Activated naive CD4-positive, alpha-beta T cell treated with anti-CD3 and anti-CD28 coated beads for 36 hours (primary cell): Measurements from ENCODE around the gene SPG7. TPM values are rescaled to one million over a fixed set of nuclear protein-coding genes. Genes with fewer than 3 reads are reported as not detected.
"Not testable (repeated sequence)": the region's sequence is repeated elsewhere in the genome, so short reads cannot be mapped to it uniquely, and the experiment has no call there.

ENCODE experiments used
- CTCF ChIA-PET: fragments of 350-600 bp; sonication (Branson Sonifier 250); formaldehyde crosslinking; loops from one replicate; lab custom pipeline; 2021; ENCODE audit warnings: antibody characterized with exemption; lab: Charles Lee
- DNase-seq: peaks from one replicate; pipeline ENCODE4 v3.0.0-alpha.2; 2020
- H3K27ac Mint-ChIP-seq: one replicate; pipeline ENCODE4 v1.8.0; 2021; ENCODE audit warnings: mild to moderate bottlenecking, mixed read lengths
- H3K27me3 Mint-ChIP-seq: one replicate; pipeline ENCODE4 v1.8.0; 2021; ENCODE audit warnings: low read depth, mixed read lengths
- H3K36me3 Mint-ChIP-seq: one replicate; pipeline ENCODE4 v1.8.0; 2021; ENCODE audit warnings: low read depth, mixed read lengths
- H3K4me1 Mint-ChIP-seq: one replicate; pipeline ENCODE4 v1.8.0; 2021; ENCODE audit warnings: low read depth, mixed read lengths
- H3K4me3 Mint-ChIP-seq: one replicate; pipeline ENCODE4 v1.8.0; 2021; ENCODE audit warnings: mild to moderate bottlenecking, moderate library complexity, mixed read lengths
- H3K9me3 Mint-ChIP-seq: one replicate; pipeline ENCODE4 v1.8.0; 2021; ENCODE audit warnings: mixed read lengths
- intact Hi-C: fragments of 100-400 bp; cut with micrococcal nuclease; formaldehyde crosslinking; loops from one replicate; pipeline ENCODE4 v1.15.1; 2023
- total RNA-seq, 2 experiments: library from RNA; stranded (reverse); gene quantifications; one replicate each; pipeline ENCODE4 v1.2.3, GENCODE V29; 2021

The SPG7 gene
- total RNA-seq, 2 experiments from 2014 or later: 62.4 to 67.7 TPM

DNA sequence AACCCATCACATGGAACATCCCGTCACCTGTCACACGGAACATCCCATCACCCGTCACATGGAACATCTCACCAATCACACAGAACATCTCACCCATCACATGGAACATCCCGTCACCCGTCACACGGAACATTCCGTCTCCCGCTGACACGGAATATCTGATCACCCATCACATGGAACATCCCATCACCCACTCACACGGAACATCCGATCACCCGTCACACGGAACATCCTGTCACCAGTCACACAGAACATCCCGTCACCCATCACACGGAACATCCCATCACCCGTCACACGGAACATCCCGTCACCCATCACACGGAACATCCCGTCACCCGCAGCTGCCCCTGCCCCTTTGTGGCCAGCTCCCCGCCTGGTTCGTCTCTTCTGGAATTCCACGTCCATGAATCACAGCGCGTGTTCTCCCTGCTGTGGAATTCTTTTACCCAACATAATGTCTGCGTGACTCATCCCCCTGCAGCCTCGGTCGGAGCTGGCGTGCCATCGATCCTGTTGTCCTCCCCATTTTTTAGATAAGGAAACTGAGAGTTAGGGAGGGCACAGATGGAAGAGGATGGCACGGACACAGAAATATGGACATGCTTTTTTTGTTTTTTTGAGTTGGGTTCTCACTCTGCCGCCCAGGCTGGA is 73.0 kb downstream of the SPG7 start:
- intact Hi-C loops: no loop called here
- CTCF ChIA-PET: interaction anchor here (0.6 kb wide), 1 partner anchor 187 kb away, joined by 3 read pairs; no protein-coding TSS in a partner anchor
- no peak overlapping the region for H3K4me3 Mint-ChIP-seq
- no peak for DNase-seq
- H3K4me1 Mint-ChIP-seq: no peaks in the 10 kb centered on the region
- H3K9me3 Mint-ChIP-seq: no peaks in the 10 kb centered on the region
- H3K36me3 Mint-ChIP-seq: no peaks in the 10 kb centered on the region
- H3K27me3 Mint-ChIP-seq: no peaks in the 10 kb centered on the region
- no peak overlapping the region for H3K27ac Mint-ChIP-seq

GRCh38 chr16:89581861-89582563 is 73.8 kb downstream of the SPG7 start:
- Mint-ChIP-seq H3K4me3 (no peak overlapping the region), H3K27ac (no peak overlapping the region), H3K4me1 (no peaks in the 10 kb centered on the region), H3K36me3 (no peaks in the 10 kb centered on the region), H3K27me3 (no peaks in the 10 kb centered on the region), H3K9me3 (no peaks in the 10 kb centered on the region)
- CTCF ChIA-PET: no interaction called here
- DNase-seq: no peak
- intact Hi-C loops: no loop called here

GRCh38 chr16:89582614-89583196 is 74.5 kb downstream of the SPG7 start:
- no peaks in the 10 kb centered on the region for H3K27me3 Mint-ChIP-seq
- intact Hi-C loops: no loop called here
- peaks cover 2% of the 10 kb centered on the region for H3K36me3 Mint-ChIP-seq
- H3K27ac Mint-ChIP-seq: no peak overlapping the region
- CTCF ChIA-PET: no interaction called here
- no peak overlapping the region for H3K4me3 Mint-ChIP-seq
- DNase-seq: no peak
- no peaks in the 10 kb centered on the region for H3K4me1 Mint-ChIP-seq
- no peaks in the 10 kb centered on the region for H3K9me3 Mint-ChIP-seq

DNA sequence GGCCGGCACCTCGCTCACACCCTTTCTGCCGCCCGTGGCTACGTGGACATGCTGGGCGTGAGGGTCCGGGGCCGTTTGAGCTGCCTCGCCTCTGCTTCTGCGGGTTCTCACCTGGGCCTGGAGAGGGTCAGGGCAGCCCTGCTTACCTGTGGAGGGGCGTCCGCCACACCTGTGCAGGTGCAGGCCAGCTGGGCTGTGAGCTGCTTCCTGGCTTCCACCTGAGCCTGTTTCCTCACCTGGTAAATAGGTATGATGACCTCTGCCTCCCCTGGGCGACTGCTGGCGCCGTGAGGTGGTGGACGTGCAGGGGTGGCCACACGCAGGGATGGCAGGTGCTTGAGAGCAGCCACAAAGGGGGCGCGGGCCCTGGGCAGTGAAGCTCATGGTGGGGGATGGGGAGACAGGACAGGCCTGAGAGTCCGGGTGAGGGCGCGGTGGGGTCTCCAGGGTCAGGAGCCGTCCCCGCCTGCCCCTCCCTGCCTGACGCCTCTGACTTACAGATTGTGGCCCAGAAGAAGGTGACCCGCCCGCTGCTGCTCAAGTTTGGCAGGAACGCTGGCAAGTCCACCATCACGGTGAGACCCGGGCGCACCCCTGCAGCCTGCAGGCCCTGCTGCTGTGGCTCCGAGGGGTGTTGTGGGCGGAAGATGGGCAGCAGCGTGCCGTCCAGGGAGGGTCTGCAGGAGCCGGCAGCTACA is 75.1 kb downstream of the SPG7 start:
- no peaks in the 10 kb centered on the region for H3K27me3 Mint-ChIP-seq
- no peak overlapping the region for H3K4me3 Mint-ChIP-seq
- no peak overlapping the region for H3K27ac Mint-ChIP-seq
- DNase-seq: no peak
- H3K4me1 Mint-ChIP-seq: no peaks in the 10 kb centered on the region
- intact Hi-C loops: no loop called here
- no peaks in the 10 kb centered on the region for H3K9me3 Mint-ChIP-seq
- H3K36me3 Mint-ChIP-seq: peaks cover 2% of the 10 kb centered on the region
- CTCF ChIA-PET: no interaction called here

GRCh38 chr16:89583895-89584644 is 75.9 kb downstream of the SPG7 start:
- no peak overlapping the region for H3K27ac Mint-ChIP-seq
- H3K27me3 Mint-ChIP-seq: no peaks in the 10 kb centered on the region
- no peak overlapping the region for H3K4me3 Mint-ChIP-seq
- no peaks in the 10 kb centered on the region for H3K9me3 Mint-ChIP-seq
- no peak for DNase-seq
- intact Hi-C loops: no loop called here
- H3K36me3 Mint-ChIP-seq: peaks cover 2% of the 10 kb centered on the region
- CTCF ChIA-PET: interaction anchor here (1.3 kb wide), 1 partner anchor 18 kb away, joined by 5 read pairs; no protein-coding TSS in a partner anchor
- no peaks in the 10 kb centered on the region for H3K4me1 Mint-ChIP-seq

- no peak overlapping the region for H3K4me3 Mint-ChIP-seq
- H3K4me1 Mint-ChIP-seq: no peaks in the 10 kb centered on the region
- H3K9me3 Mint-ChIP-seq: no peaks in the 10 kb centered on the region
- H3K27me3 Mint-ChIP-seq: no peaks in the 10 kb centered on the region
- H3K27ac Mint-ChIP-seq: no peak overlapping the region
- peaks cover 2% of the 10 kb centered on the region for H3K36me3 Mint-ChIP-seq
- no peak for DNase-seq
- intact Hi-C loops: no loop called here
- CTCF ChIA-PET: interaction anchor here (1.3 kb wide), 1 partner anchor 19 kb away, joined by 5 read pairs; no protein-coding TSS in a partner anchor
Measured at GRCh38 chr16:89584768-89585549, 76.8 kb downstream of the SPG7 start.

GRCh38 chr16:89586218-89586617 is 78.0 kb downstream of the SPG7 start:
- intact Hi-C loops: no loop called here

DNA sequence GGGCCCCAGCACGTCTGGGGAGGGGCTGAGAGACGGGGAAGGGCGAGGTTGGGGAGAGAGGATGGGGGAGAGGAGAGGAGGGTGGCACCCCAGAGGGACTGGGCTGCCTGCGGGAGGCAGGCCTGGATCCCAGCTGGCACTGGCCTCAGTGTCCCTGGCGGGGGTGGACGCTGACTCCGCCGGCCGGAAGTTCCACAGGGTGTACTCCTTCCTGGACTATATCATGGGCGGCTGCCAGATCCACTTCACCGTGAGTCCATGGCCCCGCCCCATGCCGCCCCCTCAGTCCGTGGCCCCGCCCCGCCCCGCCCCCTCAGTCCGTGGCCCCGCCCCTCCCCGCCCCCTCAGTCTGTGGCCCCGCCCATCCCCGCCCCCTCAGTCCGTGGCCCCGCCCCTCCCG is 78.7 kb downstream of the SPG7 start:
- intact Hi-C loops: no loop called here
- no peaks in the 10 kb centered on the region for H3K9me3 Mint-ChIP-seq
- H3K27ac Mint-ChIP-seq: no peak overlapping the region
- H3K4me3 Mint-ChIP-seq: no peak overlapping the region
- peaks cover 2% of the 10 kb centered on the region for H3K36me3 Mint-ChIP-seq
- CTCF ChIA-PET: no interaction called here
- no peaks in the 10 kb centered on the region for H3K27me3 Mint-ChIP-seq
- DNase-seq: no peak
- no peaks in the 10 kb centered on the region for H3K4me1 Mint-ChIP-seq

More at GRCh38 chr16:89586218-89586617, 78.0 kb downstream of the SPG7 start:
- CTCF ChIA-PET: no interaction called here
- H3K4me1 Mint-ChIP-seq: no peaks in the 10 kb centered on the region
- DNase-seq: no peak
- no peak overlapping the region for H3K4me3 Mint-ChIP-seq
- no peak overlapping the region for H3K27ac Mint-ChIP-seq
- peaks cover 2% of the 10 kb centered on the region for H3K36me3 Mint-ChIP-seq
- H3K27me3 Mint-ChIP-seq: no peaks in the 10 kb centered on the region
- H3K9me3 Mint-ChIP-seq: no peaks in the 10 kb centered on the region

- DNase-seq, CTCF ChIA-PET, H3K4me1 Mint-ChIP-seq, H3K27me3 Mint-ChIP-seq, H3K9me3 Mint-ChIP-seq, H3K36me3 Mint-ChIP-seq, intact Hi-C loops, H3K4me3 Mint-ChIP-seq, H3K27ac Mint-ChIP-seq: not testable (repeated sequence)
Measured at GRCh38 chr16:89587676-89588075, 79.5 kb downstream of the SPG7 start.

DNA sequence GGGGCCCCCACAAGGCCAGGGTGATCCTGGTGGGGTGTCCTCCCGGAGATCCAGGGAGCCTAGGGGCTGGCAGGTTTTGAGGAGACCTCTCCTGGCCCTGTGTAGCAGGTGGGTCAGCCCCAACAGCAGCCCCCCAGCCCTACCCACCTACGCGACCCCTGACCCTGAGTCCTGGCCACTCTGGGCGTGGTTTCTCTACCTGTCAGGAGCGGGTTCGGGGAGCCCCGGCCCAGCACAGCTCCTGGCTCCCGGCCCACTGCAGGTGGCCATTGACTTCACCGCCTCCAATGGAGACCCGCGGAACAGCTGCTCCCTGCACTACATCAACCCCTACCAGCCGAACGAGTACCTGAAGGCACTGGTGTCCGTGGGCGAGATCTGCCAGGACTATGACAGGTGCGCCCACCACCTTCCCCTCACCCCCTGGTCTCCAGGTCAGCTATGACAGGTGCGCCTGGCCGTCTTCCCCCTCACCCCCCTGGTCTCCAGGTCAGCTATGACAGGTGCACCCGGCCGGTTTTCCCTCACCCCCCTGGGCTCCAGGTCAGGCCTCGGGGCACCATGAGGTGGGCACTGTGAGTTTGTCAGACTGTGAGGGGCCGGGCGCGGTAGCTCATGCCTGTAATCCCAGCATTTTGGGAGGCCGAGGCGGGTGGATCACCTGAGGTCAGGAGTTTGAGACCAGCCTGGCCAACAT is 80.4 kb downstream of the SPG7 start:
- Mint-ChIP-seq H3K4me1 (peaks cover 3% of the 10 kb centered on the region), H3K4me3 (no peak overlapping the region), H3K36me3 (peaks cover 2% of the 10 kb centered on the region), H3K27ac (no peak overlapping the region), H3K9me3 (no peaks in the 10 kb centered on the region), H3K27me3 (no peaks in the 10 kb centered on the region)
- CTCF ChIA-PET: no interaction called here
- DNase-seq: no peak
- intact Hi-C loops: no loop called here
